HG03460 (cell line): ENCODE measurements around the gene CCR7.
A peak's percentile ranks its signal among the peaks of the same experiment; 100 is the strongest.

Source experiments
- ATAC-seq: cut with Tn5 transposase; IDR thresholded peaks from one replicate; pipeline ENCODE4 v1.9.1; 2021; ENCODE audit not compliant: unreplicated experiment

The CCR7 gene

GRCh38 chr17:40564883-40565768 lies at the start of gene CCR7:
Gene CCR7 (minus strand): TSS chr17:40565472. CDS start chr17:40565409, 63 bp downstream.
- no peak for ATAC-seq

DNA sequence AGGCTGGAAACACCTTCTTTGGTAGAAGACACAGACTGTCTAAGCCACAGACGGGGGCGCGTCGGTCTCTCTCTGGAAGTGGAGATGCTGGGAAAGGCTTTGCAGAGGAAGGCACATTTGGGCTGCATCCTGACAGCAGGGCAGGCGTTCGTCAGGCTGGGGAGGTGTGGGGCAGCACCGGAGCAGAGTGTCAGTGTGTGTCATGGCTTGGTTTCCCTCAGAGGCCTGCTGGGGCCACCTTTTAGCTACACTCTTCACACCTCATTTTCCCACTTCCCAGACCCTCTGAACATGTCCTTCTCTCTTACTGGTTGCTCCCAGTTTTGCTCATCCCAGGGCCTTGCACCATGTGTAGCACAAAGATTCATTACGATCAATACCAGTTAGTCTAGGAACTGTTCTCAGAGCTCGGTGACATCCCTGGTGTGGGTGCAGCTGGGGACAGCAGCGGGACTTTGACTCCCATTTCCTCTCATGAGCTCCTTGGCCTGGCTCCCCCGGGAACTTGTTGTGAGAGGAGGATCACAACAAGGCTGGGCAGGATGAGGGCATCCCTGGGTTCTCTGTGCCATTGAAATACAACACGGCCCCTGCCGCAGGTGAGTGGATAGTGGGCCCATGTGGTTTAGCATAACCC lies 49.3 kb upstream of the CCR7 start:
- peak; percentile 21 for ATAC-seq

- ATAC-seq, result no peak
These were observed 48.3 kb upstream of the CCR7 start for GRCh38 chr17:40613467-40614154.

DNA sequence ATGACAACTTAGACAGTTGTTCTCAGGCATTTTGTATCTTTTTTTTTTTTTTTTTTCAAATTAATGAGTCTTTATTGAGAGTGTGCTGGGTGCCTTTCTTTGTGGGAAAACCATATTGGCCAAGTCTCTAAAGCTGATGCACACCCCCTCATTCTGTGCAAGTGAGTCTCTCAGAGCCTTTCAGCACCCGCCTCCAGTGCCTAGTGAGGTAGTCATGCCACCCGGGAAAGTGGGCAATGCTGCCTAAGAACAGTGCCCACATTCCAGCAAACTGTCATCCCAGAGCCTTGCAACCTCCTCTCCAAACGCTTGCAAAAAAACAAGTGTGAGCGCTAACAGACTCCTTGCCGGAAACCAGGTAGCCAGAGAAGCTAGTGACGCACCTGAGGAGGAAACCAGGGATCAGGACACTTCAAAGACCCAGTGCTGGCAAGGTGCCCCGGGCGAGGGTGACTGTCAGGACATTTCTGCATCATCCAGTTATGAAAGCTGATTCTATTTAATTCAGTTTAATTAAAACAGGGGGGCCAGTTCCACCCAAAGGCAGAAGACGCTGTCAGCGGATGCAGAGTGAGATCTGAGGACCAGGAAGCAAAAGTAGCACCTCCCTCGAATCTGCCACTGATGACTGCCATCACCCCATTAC lies 47.5 kb upstream of the CCR7 start:
- no peak for ATAC-seq

DNA sequence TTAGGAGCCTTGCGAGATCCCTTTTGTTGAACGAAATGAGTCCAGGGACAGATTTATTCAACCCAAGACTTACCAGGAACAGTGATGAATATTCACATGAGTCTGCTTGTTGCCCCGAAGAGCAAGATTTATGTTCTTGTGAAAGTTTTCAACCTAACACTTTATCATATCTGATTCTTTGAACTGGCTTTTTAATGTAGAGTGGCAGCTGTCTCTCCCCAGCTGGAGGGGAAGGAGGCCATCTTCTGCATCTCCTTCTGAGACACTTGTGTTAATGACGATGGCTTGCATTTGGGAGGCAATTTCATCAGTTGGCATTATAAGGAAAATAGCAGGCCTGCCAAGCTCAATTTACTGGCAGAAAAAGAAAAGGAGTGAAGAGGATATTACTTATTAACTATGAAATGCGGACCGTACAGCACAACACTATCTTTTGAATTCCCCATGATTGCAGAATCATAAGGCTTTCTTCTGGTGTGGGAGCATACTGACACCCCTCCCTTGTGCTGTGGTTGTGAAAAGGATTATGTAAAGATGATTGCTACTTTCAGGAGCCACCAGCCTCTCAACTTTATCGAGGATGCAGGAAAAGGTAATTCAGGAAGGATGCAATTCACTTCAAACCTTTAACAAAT lies 46.7 kb upstream of the CCR7 start:
- no peak for ATAC-seq

DNA sequence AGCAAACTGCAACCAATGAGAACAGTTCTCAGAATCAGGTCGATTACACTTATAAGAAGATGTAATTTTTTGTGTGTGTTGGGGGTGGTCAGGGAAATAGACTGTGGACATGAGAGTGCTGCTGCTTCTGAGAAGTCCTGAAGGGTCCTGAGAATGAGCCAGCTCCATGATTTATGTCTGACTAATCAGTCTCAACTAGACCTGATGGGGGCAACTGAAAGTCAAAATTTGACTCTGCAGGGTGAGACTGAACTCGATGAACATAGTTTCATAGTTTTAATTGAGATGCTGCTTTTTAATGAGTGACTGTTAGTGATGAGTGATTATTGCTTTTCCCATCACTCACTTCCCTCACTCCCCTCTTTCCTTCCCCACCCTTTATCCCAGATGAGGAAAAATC lies 45.1 kb upstream of the CCR7 start:
- ATAC-seq, result no peak

DNA sequence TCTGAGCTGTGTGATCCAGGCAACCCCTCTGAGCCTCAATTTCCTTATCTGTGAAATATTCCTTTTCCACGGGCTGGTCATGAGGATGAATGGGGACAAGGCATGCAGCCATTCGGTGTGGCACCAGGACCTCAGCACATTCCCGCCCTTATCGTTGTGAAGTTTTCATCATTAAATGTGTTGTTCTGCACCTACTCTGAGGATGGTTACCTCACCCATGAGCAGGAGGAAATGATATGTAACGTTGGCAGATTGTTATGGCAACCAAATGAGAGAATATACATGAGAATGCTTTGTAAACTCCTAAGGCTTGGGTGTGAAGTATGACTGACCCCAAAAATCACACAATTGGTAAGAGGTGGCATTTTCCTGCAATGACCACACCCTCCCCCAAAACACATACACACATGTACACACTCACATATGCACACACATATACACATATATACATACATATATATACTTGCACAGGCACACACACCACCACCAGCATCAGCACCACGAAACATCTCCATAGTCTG lies 42.8 kb upstream of the CCR7 start:
- no peak for ATAC-seq

DNA sequence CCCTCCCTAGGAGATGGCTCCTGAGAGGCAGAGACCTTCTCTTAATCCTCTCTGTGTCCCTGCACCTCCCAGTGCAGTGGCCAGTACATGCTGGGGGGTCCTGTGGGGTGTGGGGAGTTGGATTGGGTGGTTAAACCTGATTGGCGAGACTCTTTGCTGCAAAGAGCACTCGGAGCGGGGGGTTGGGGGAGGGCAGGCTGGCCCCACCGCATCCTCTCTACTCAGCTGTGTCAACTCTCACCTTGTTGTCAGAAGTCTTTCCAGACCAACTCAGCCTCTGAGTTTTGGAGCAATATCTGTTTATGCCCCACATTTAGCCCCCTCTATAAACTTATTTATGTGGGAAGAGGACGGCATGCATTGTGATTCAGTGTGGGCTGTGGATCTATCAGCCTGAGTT lies 42.4 kb upstream of the CCR7 start:
- no peak for ATAC-seq

GRCh38 chr17:40606548-40607353 lies 41.5 kb upstream of the CCR7 start:
- no peak for ATAC-seq

DNA sequence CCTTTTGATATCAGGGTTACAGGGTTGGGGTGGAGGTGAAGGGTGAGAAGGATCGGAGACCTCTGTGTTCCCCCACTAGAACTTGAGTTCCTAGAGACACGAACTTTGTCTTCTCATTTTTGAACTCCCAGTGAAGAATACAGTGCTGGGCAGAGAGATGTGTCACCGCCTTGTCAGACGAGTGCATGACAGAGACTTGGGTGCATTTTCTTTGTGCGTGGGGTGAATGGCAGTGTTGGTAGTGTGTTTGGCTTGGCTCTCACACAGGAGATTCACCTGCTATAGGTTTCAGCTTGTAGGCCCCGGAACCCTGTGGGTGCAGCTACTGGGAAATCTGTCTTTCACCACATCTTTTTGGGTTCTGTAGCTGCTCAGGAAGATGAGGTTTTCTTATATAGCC lies 40.0 kb upstream of the CCR7 start:
- ATAC-seq, result no peak

DNA sequence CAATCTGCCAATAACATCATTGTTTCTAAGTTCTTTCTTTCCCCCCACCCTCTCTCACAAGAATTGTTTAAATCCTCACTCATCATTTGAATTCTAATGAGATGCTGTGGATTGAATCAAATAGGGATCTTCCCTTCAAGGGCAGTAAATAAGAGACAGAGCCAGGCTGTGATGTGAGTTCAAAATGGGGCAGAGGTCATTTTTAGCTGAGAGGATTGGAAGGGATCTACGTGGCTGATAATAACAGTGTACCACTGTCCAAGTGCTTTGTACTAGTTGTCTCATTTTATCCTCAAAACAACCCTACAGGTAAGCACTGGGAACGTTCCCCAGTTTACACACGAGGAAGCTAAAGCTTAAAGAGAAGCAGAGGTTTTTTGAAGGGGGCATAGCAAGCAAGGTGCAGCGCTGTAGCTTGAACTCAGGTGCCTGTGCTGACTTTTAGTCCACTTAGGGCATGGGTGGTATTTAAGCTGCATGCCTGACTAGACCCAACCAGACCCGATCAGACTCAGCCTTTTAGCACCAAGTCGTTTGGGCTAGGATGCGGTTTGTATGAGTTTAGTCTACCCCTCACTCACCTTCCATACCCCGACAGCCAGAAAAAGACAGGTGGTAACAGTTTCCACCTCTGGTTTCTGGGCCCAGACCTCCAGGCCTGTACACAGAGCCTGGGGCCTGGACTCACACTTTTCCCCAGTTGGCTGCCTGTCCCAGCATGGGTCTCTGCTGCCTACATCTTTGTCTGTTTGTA lies 39.2 kb upstream of the CCR7 start:
- no peak for ATAC-seq

DNA sequence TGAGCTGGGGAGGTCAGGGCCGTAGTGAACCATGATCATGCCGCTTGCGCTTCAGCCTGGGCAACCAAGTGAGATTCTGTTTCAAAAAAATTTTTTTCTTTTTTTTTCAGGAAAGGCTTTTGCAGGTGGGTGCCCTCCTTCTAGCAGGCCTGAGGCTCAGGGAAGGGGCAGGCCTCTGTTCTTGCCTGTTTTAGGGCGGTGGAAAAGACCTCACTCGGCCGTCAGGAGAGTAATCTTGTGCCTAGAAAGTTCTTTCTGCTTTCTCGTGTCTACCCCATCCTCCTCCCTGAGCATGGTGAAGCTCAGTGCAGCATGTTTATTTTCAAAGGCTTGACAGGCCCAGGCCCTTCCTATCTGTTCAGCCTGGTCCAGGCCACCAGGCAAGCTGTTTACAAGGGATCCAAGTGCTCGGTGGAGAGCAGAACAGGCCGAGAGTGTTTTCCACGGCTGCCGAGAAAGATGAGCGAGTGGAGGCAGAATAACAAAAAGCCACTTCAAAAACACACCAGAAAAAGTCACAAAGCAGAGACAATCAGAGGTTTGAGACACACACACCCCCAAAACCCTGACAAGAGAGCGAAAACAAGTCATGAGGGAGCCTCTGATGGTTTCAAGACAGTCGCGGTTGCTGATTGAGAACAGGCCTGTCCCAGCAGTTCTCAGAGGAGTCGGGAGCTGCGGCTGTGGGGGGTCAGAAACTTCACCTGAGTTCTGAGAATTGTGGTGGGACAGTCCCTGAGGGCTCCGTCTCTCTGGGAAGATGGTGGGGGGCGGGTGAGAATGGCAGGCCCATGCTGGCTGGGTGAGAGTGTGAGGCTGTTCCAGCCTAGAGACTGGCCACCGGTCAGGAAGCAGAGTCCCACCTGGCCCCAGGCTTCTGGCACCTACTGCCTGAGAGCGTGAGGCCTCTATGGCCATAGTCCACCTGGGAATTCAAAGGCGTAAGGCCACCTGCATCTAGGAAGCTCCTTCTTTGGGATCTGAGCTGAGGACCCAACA lies 37.5 kb upstream of the CCR7 start:
- ATAC-seq, result no peak

GRCh38 chr17:40600486-40601046 lies 35.3 kb upstream of the CCR7 start:
- ATAC-seq, result no peak

- ATAC-seq, result no peak
These were observed 34.1 kb upstream of the CCR7 start for GRCh38 chr17:40599468-40599763.

GRCh38 chr17:40598619-40599467 lies 33.6 kb upstream of the CCR7 start:
- ATAC-seq, result peak; percentile 60

- no peak for ATAC-seq
These were observed 33.0 kb upstream of the CCR7 start for GRCh38 chr17:40598301-40598618.
